ENCODE results near the gene ZNF142. TPM values are rescaled to one million over a fixed set of nuclear protein-coding genes. Genes with fewer than 3 reads are reported as not detected.

The ZNF142 gene, protein sequence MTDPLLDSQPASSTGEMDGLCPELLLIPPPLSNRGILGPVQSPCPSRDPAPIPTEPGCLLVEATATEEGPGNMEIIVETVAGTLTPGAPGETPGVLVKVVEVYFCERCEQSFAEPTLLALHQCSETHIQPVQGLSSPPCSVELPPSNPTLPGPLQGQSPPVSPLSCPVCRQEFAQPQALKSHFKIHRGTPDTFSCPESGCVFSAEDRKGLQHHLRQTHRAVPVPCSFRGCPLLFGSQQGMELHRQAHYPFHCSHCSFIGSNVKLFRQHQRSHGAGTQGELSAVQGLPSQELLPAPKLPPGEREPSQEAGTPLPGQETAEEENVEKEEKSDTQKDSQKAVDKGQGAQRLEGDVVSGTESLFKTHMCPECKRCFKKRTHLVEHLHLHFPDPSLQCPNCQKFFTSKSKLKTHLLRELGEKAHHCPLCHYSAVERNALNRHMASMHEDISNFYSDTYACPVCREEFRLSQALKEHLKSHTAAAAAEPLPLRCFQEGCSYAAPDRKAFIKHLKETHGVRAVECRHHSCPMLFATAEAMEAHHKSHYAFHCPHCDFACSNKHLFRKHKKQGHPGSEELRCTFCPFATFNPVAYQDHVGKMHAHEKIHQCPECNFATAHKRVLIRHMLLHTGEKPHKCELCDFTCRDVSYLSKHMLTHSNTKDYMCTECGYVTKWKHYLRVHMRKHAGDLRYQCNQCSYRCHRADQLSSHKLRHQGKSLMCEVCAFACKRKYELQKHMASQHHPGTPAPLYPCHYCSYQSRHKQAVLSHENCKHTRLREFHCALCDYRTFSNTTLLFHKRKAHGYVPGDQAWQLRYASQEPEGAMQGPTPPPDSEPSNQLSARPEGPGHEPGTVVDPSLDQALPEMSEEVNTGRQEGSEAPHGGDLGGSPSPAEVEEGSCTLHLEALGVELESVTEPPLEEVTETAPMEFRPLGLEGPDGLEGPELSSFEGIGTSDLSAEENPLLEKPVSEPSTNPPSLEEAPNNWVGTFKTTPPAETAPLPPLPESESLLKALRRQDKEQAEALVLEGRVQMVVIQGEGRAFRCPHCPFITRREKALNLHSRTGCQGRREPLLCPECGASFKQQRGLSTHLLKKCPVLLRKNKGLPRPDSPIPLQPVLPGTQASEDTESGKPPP (N-terminal part only)
- 35.5 and 36.3 TPM in 2 replicates for total RNA-seq (2014; rRNA removed)
- Bru-seq, nascent RNA, result percentile 71 among the genes with signal in this experiment
- BruChase-seq, experiment 1, labeled RNA remaining after a 6-hour chase, result percentile 89 among the genes with signal in this experiment
- percentile 76 among the genes with signal in this experiment for BruChase-seq, experiment 2, labeled RNA remaining after a 2-hour chase
- long read RNA-seq, partial matches to known transcripts, result 17 of 17 reads
- long read RNA-seq, other reads (novel, unspliced or antisense), result 0 of 17 reads

DNA sequence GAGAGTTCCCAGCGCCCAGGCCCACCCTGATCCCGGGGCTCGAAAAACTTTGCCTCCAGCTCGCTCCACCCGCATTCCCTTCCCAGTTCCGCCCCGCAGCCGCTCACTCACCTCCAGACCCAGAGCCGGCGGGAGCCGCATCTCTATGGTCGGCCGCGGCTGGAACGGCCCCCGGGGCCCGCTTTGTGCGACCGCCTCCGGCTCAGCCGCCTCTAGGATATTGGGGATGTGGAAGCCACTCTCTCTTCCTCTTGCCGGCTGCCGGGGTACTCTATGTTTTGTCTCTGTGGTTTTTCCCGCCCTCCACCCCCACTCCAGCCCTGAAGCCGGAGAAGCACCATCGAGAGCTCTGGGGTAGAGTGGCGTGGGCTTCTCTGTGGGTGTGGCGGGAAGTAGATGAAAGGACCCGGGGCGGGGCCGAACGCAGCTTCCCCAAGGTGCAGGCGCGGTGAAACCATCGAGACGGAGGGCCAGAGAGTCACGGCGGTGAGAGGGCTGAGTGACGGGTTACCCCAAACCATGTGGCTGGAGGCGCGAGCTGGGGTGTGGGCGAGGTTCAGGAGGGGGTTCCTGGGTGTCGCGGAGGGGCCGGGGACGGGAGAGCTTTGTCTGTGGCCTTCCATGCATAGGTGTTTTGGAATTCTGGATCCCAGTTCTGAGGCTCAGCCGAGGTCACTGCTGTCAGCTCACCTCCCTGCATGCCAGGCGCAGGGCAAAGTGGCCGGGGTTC is at the start of gene ZNF142, which contains the start of gene BCS1L:
Gene ZNF142 (minus strand): TSS at position 366 of the 730 bp plus-strand sequence. CDS start 3,194 bp downstream, outside the sequence.
Gene BCS1L (plus strand): TSS at position 426 of the 730 bp plus-strand sequence. CDS start 1,305 bp downstream, outside the sequence.
- Histone ChIP-seq H3F3A (ENCODE audit: low read length, unreplicated experiment) (no peaks in the 10 kb centered on the region), H3K4me2 (ENCODE audit: low read length) (peak within 1 kb of the TSS; percentile 94), H3K9me3 (ENCODE audit: low read length) (no peaks in the 10 kb centered on the region), H3K79me2 (ENCODE audit: low read length) (peaks cover 62% of the 10 kb centered on the region), H3K4me1 (ENCODE audit: insufficient read depth, low read length) (peaks cover 20% of the 10 kb centered on the region), H3K9me2 (replicated peaks; ENCODE audit: low read length) (no peaks in the 10 kb centered on the region), H2AFZ (ENCODE audit: low read length) (peak within 1 kb of the TSS; percentile 97), H3K9ac (ENCODE audit: low read length) (peak within 1 kb of the TSS; percentile 93), H3K4me3 (ENCODE audit: low read length) (peak within 1 kb of the TSS; percentile 100), H3K27ac (ENCODE audit: low read length) (peak within 1 kb of the TSS; percentile 61), H3K27me3 (ENCODE audit: low read length) (no peaks in the 10 kb centered on the region), H3K36me3 (ENCODE audit: low read depth, low read length) (peaks cover 54% of the 10 kb centered on the region), H4K20me1 (ENCODE audit: low read length) (no peaks in the 10 kb centered on the region)
- ATAC-seq (peak; percentile 92), DNase-seq (peak; percentile 91)
- no TSS peak for BruUV-seq (replicated peaks)
- ChIA-PET CTCF (interaction anchor here (0.6 to 2.4 kb wide), 7 partner anchors 13 to 463 kb away, joined by 3 to 20 read pairs (median 4); partner anchors contain the start of gene TTLL4), POLR2A (ENCODE audit: unreplicated experiment) (interaction anchor here (0.5 to 1.4 kb wide), 6 partner anchors 12 to 215 kb away, joined by 3 to 36 read pairs (median 8); no protein-coding TSS in a partner anchor)
- intact Hi-C loops (cut with micrococcal nuclease), result loop anchor here (1.0 to 2.0 kb wide), 3 partner anchors 13 to 188 kb away; partner anchors contain the start of genes RNF25, STK36 and TTLL4
- TF ChIP-seq EZH2phosphoT487 (IDR thresholded peaks at IDR 0.05; ENCODE audit: borderline replicate concordance, low read length) (no peak), EZH2 (IDR thresholded peaks at IDR 0.05; ENCODE audit: low read length, unreplicated experiment) (no peak)
- TF ChIP-seq, protein P1, sequence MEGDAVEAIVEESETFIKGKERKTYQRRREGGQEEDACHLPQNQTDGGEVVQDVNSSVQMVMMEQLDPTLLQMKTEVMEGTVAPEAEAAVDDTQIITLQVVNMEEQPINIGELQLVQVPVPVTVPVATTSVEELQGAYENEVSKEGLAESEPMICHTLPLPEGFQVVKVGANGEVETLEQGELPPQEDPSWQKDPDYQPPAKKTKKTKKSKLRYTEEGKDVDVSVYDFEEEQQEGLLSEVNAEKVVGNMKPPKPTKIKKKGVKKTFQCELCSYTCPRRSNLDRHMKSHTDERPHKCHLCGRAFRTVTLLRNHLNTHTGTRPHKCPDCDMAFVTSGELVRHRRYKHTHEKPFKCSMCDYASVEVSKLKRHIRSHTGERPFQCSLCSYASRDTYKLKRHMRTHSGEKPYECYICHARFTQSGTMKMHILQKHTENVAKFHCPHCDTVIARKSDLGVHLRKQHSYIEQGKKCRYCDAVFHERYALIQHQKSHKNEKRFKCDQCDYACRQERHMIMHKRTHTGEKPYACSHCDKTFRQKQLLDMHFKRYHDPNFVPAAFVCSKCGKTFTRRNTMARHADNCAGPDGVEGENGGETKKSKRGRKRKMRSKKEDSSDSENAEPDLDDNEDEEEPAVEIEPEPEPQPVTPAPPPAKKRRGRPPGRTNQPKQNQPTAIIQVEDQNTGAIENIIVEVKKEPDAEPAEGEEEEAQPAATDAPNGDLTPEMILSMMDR (conservative IDR thresholded peaks at IDR 0.05; ENCODE audit: low read depth, low read length), result no peak

DNA sequence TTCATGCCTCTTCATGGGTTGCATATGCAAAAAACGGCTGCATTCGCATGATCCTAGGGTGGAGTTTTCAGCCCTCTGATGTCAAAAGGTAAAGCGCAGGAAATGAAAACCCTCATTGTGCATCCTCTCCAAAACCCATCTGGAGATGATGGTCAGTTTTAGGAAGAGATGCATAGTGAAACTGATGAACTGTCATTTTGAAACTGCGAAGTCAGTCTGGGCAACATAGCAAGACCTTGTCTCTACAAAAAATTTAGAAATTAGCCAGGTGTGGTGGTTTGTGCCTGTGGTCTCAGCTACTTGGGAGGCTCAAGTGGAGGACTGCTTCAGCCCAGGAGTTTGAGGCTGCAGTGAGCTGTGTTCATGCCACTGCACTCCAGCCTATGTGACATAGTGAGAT is 48.7 kb upstream of the ZNF142 start:
- POLR2A ChIA-PET (ENCODE audit: unreplicated experiment), result interaction anchor here (0.6 kb wide), 1 partner anchor 241 kb away, joined by 12 read pairs; no protein-coding TSS in a partner anchor
- no peak for ATAC-seq

More for the DNA sequence above, 48.7 kb upstream of the ZNF142 start:
- Histone ChIP-seq H3K4me2 (ENCODE audit: low read length) (no peak overlapping the region), H3K79me2 (ENCODE audit: low read length) (peaks cover 23% of the 10 kb centered on the region), H3K27ac (ENCODE audit: low read length) (no peak overlapping the region), H3K9ac (ENCODE audit: low read length) (no peak overlapping the region), H3K9me2 (replicated peaks; ENCODE audit: low read length) (no peaks in the 10 kb centered on the region), H3K4me3 (ENCODE audit: low read length) (no peak overlapping the region), H3K36me3 (ENCODE audit: low read depth, low read length) (no peaks in the 10 kb centered on the region), H3K9me3 (ENCODE audit: low read length) (no peaks in the 10 kb centered on the region), H3K4me1 (ENCODE audit: insufficient read depth, low read length) (peaks cover 12% of the 10 kb centered on the region), H3K27me3 (ENCODE audit: low read length) (no peaks in the 10 kb centered on the region), H4K20me1 (ENCODE audit: low read length) (peaks cover 5% of the 10 kb centered on the region; the same call in 1 of the 2 replicates), H2AFZ (ENCODE audit: low read length) (no peak overlapping the region), H3F3A (ENCODE audit: low read length, unreplicated experiment) (no peaks in the 10 kb centered on the region)
- TF ChIP-seq, protein P1 (conservative IDR thresholded peaks at IDR 0.05; ENCODE audit: low read depth, low read length), result no peak
- no peak for TF ChIP-seq EZH2phosphoT487 (IDR thresholded peaks at IDR 0.05; ENCODE audit: borderline replicate concordance, low read length)
- no peak for TF ChIP-seq EZH2 (IDR thresholded peaks at IDR 0.05; ENCODE audit: low read length, unreplicated experiment)
- no peak for DNase-seq
- no TSS peak for BruUV-seq (replicated peaks)
- intact Hi-C loops (cut with micrococcal nuclease), result no loop called here
- CTCF ChIA-PET, result interaction anchor here (0.6 kb wide), 1 partner anchor 272 kb away, joined by 8 read pairs; no protein-coding TSS in a partner anchor
